ENCODE measurements around the gene DDX5.

The DDX5 gene

GRCh38 chr17:64448665-64449512, 57.2 kb downstream of the DDX5 start, which contains the start of gene MILR1:
TSS of gene MILR1 (plus strand) at chr17:64449115. CDS start at chr17:64449169, 54 bp downstream.
- peak; percentile 92 for ATAC-seq
- TF ChIP-seq CREB5 (CRISPR knock-in tag; IDR thresholded peaks at IDR 0.05; ENCODE audit: low read depth) = no peak
- TF ChIP-seq TOX (CRISPR knock-in tag; IDR thresholded peaks at IDR 0.05; ENCODE audit: borderline replicate concordance) = no peak
- no peak for TF ChIP-seq ISL1 (CRISPR knock-in tag; IDR thresholded peaks at IDR 0.05)
- no peak for TF ChIP-seq SNAI2 (CRISPR knock-in tag; IDR thresholded peaks at IDR 0.05)
- TF ChIP-seq GLIS3 (CRISPR knock-in tag; IDR thresholded peaks at IDR 0.05) = no peak
- TF ChIP-seq POU6F1 (CRISPR knock-in tag; IDR thresholded peaks at IDR 0.05; ENCODE audit: borderline replicate concordance, low read depth) = no peak
- no peak for TF ChIP-seq ZNF70 (CRISPR knock-in tag; IDR thresholded peaks at IDR 0.05)
- TF ChIP-seq TCF4 (CRISPR knock-in tag; IDR thresholded peaks at IDR 0.05; ENCODE audit: borderline replicate concordance) = no peak
